Breast epithelium (tissue), 4 donors: ENCODE results near the gene FBXO47. TPM values are rescaled to one million over a fixed set of nuclear protein-coding genes. Genes with fewer than 3 reads are reported as not detected.

Experiments
- DNase-seq, 2 donors: peaks; one replicate each; pipeline ENCODE4 v3.0.0-alpha.2; 2019; ENCODE audit warnings: low spot score in 2 of 2
- H3K27ac ChIP-seq, 2 donors: fragments of 200-600 bp; sonication (generic) in 1 of 2; one replicate each; pipeline ENCODE4 v1.5.1; 2016 to 2019; ENCODE audit warnings: mild to moderate bottlenecking in 1 of 2
- H3K27me3 ChIP-seq, 2 donors: fragments of 200-600 bp; sonication (generic) in 1 of 2; one replicate each; pipeline versions ENCODE4 v1.5.1 to v1.6.0; 2017 to 2019; ENCODE audit warnings: control low read depth in 1 of 2, mild to moderate bottlenecking in 1 of 2
- H3K36me3 ChIP-seq: fragments of 200-600 bp; one replicate; pipeline ENCODE4 v1.5.1; 2019
- H3K4me1 ChIP-seq, 2 donors: fragments of 200-600 bp; sonication (generic); one replicate each; pipeline ENCODE4 v1.5.1; 2016 to 2019; ENCODE audit warnings: control low read depth in 1 of 2
- H3K4me3 ChIP-seq, 3 donors: fragments of 200-600 bp; sonication (generic); 1 replicate in 2 of 3; 2 replicates in 1 of 3; pipeline ENCODE4 v1.5.1; 2016 to 2019; ENCODE audit warnings: mild to moderate bottlenecking in 3 of 3, moderate library complexity in 2 of 3
- H3K9me3 ChIP-seq, 2 donors: fragments of 200-600 bp; sonication (generic) in 1 of 2; one replicate each; pipeline ENCODE4 v1.5.1; 2016 to 2019; ENCODE audit warnings: control low read depth in 1 of 2
- CTCF ChIP-seq, 3 donors: fragments of 450-650 bp; IDR thresholded peaks; one replicate each; pipeline ENCODE4 v1.5.1; 2016 to 2017; ENCODE audit warnings: antibody characterized with exemption in 3 of 3, mild to moderate bottlenecking in 3 of 3, moderate library complexity in 3 of 3
- POLR2A ChIP-seq: fragments of 450-650 bp; IDR thresholded peaks from one replicate; pipeline ENCODE4 v1.6.1; 2016; ENCODE audit warnings: antibody characterized with exemption, mild to moderate bottlenecking, moderate library complexity
- POLR2AphosphoS5 ChIP-seq, 3 donors: sonication (generic); formaldehyde crosslinking; IDR thresholded peaks; one replicate each; pipeline ENCODE4 v1.6.1; 2017; ENCODE audit warnings: antibody characterized with exemption in 3 of 3
- intact Hi-C: fragments of 100-400 bp; cut with DNase I; formaldehyde crosslinking; loops from one replicate; pipeline ENCODE4 v1.15.1; 2023; ENCODE audit warnings: low total_unique reads
- total RNA-seq, 3 donors: library from RNA; depleted of rRNA; stranded (reverse); fragments of >200 nt; gene quantifications; one replicate each; pipeline ENCODE4 v1.1.0, GENCODE V29; 2016

The FBXO47 gene
- total RNA-seq, 3 donors from 2014 or later, result not detected

GRCh38 chr17:38910325-38910724, 56.9 kb downstream of the FBXO47 start:
- DNase-seq, result no peak
- H3K4me1 ChIP-seq, result peaks cover 0 to 4% of the 10 kb centered on the region in 2 donors
- TF ChIP-seq POLR2A, result no peak
- no peak for TF ChIP-seq CTCF (IDR thresholded peaks at IDR 0.05)
- no peak for TF ChIP-seq POLR2AphosphoS5 (IDR thresholded peaks at IDR 0.05)

GRCh38 chr17:38908676-38909181, 58.5 kb downstream of the FBXO47 start:
- Histone ChIP-seq H3K27me3 (no peaks in the 10 kb centered on the region), H3K27ac (peak overlapping the region; percentile 0 to 81), H3K4me1 (peaks cover 0 to 4% of the 10 kb centered on the region in 2 donors), H3K4me3 (no peak overlapping the region), H3K36me3 (no peaks in the 10 kb centered on the region), H3K9me3 (no peaks in the 10 kb centered on the region)
- intact Hi-C loops, result no loop called here
- no peak for TF ChIP-seq POLR2A
- no peak for TF ChIP-seq CTCF (IDR thresholded peaks at IDR 0.05)
- no peak for TF ChIP-seq POLR2AphosphoS5 (IDR thresholded peaks at IDR 0.05)
- DNase-seq, result no peak

More at GRCh38 chr17:38910325-38910724, 56.9 kb downstream of the FBXO47 start:
- H3K36me3 ChIP-seq, result no peaks in the 10 kb centered on the region
- no peaks in the 10 kb centered on the region for H3K27me3 ChIP-seq
- no peak overlapping the region for H3K4me3 ChIP-seq
- intact Hi-C loops, result no loop called here
- H3K27ac ChIP-seq, result no peak overlapping the region
- no peaks in the 10 kb centered on the region for H3K9me3 ChIP-seq

DNA sequence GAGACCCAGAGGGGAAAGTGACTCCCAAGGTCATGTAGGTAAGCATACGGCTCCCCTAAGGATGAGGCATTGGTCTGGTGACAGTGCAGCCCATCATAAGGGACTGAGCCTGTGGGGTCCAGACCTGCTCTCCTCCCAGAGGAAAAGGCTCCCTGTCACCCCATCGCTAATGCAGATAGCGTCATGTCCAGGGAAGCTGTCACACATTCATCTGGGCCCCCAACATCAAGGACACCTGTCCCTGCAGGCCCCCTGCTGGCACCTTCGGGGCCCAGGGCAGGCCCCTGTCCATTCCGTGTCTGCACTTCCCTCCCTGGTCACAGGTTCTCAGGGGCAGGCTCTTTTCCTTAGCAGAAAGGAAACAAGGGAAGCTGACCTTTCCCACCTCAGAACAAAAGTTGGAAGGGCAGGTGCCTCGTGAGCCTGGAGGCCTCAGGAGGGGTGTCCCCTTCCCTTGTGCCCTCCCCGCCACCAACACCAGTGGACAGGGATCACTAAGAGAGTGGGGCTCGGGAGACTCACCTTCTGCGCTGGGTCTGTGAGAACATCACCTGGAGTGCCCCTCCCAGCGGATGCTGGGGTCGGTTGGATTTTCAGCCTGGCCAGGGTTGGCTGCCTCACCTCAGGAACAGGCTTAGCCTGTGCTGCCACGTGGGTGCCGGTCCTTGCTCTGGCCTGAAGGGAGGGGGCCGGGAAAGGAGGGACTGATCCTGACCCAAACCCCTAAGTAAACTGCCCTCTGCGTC, 59.1 kb downstream of the FBXO47 start:
- no peak for DNase-seq
- no peak for TF ChIP-seq POLR2AphosphoS5 (IDR thresholded peaks at IDR 0.05)
- no peak for TF ChIP-seq POLR2A
- TF ChIP-seq CTCF (IDR thresholded peaks at IDR 0.05), result no peak
- H3K36me3 ChIP-seq, result no peaks in the 10 kb centered on the region

DNA sequence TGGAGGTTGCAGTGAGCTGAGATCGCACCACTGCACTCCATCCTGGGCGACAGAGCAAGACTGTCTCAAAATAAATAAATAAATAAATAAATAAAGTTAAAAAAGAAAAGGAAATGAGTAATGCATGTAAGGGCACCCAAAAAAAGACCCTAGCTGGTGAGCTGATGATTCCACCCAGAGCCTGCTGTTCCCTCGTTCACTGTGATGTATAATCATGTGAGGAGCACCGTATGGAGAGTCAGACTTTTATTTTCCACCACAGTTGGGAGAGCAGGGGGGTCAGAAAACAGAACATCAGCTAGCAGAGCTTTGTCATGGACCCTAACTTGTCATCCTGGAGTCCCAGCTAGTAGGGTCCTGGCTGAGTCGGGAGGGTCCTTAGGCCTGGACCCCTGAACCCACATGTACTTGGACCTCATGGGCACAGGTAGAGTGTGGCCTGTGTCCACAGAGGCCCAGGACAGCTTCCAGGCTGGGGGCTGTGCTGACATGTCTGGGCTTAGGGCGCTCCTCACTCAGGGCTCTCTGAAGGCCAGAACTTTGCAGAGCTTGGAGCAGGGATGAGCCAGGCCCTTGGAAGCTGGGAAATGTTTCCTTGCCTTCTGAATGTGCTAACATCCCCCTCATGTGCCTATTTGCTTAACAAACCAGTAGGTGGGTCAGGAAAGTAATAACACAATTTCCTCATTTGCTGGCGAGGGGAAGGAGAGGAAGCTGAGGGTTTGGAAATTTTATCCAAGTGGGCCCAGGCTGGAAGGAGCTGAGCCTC, 60.6 kb downstream of the FBXO47 start:
- H3K9me3 ChIP-seq, result no peaks in the 10 kb centered on the region
- TF ChIP-seq POLR2A (no peak), POLR2AphosphoS5 (IDR thresholded peaks at IDR 0.05) (no peak), CTCF (IDR thresholded peaks at IDR 0.05) (no peak)
- no peak overlapping the region for H3K4me3 ChIP-seq
- peaks cover 0 to 4% of the 10 kb centered on the region in 2 donors for H3K4me1 ChIP-seq
- H3K36me3 ChIP-seq, result no peaks in the 10 kb centered on the region
- intact Hi-C loops, result no loop called here
- H3K27me3 ChIP-seq, result no peaks in the 10 kb centered on the region
- DNase-seq, result no peak
- peak overlapping the region; percentile 40 to 81 for H3K27ac ChIP-seq

More for the DNA sequence above, 59.1 kb downstream of the FBXO47 start:
- Histone ChIP-seq H3K27ac (peak overlapping the region; percentile 0 to 81), H3K9me3 (no peaks in the 10 kb centered on the region), H3K27me3 (no peaks in the 10 kb centered on the region), H3K4me3 (no peak overlapping the region), H3K4me1 (peaks cover 0 to 4% of the 10 kb centered on the region in 2 donors)
- intact Hi-C loops, result no loop called here

GRCh38 chr17:38905375-38905774, 61.8 kb downstream of the FBXO47 start:
- Histone ChIP-seq H3K9me3 (no peaks in the 10 kb centered on the region), H3K27ac (no peak overlapping the region), H3K4me3 (no peak overlapping the region), H3K36me3 (no peaks in the 10 kb centered on the region), H3K27me3 (no peaks in the 10 kb centered on the region), H3K4me1 (peaks cover 0 to 4% of the 10 kb centered on the region in 2 donors)
- DNase-seq, result no peak
- TF ChIP-seq CTCF (IDR thresholded peaks at IDR 0.05) (no peak), POLR2A (no peak), POLR2AphosphoS5 (IDR thresholded peaks at IDR 0.05) (no peak)
- intact Hi-C loops, result no loop called here
